H1 (cell line): ENCODE results near the gene UBTD2. TPM values are rescaled to one million over a fixed set of nuclear protein-coding genes. Genes with fewer than 3 reads are reported as not detected.

ENCODE experiments used
- CTCF ChIA-PET: fragments of 300-600 bp; sonication (Branson Sonifier 250); formaldehyde crosslinking; loops from one replicate; lab custom pipeline; 2021; ENCODE audit not compliant: partially characterized antibody; lab: Charles Lee
- POLR2A ChIA-PET: fragments of 300-600 bp; sonication (Branson Sonifier 250); formaldehyde crosslinking; loops from one replicate; lab custom pipeline; 2021; ENCODE audit warnings: inconsistent platforms; ENCODE audit not compliant: partially characterized antibody; lab: Charles Lee
- DNase-seq, 2 experiments: peaks; one replicate each; pipeline versions ENCODE4 v3.0.0 to v3.0.0-alpha.2; 2010 to 2022; ENCODE audit warnings: low spot score in 2 of 2, low read depth in 1 of 2, mixed read lengths in 1 of 2
- FAIRE-seq: peaks from 2 replicates; lab custom pipeline; 2011; peaks lifted over from hg19 to GRCh38; lab: Jason Lieb, UNC
- H2AFZ ChIP-seq: 2 replicates; pipeline ENCODE4 v1.8.1; 2012; ENCODE audit warnings: low read length, inconsistent platforms
- H2AK5ac ChIP-seq: 2 replicates; pipeline ENCODE4 v1.6.1; 2013; ENCODE audit warnings: low read depth, low read length
- H2BK120ac ChIP-seq: replicated peaks from 2 replicates; pipeline ENCODE3; 2013; ENCODE audit warnings: low read depth, low read length, inconsistent platforms
- H2BK12ac ChIP-seq: 2 replicates; pipeline ENCODE4 v1.6.1; 2013; ENCODE audit warnings: low read depth, low read length
- H2BK15ac ChIP-seq: 2 replicates; pipeline ENCODE4 v1.6.1; 2013; ENCODE audit warnings: low read length
- H2BK20ac ChIP-seq: 2 replicates; pipeline ENCODE4 v1.6.1; 2013; ENCODE audit warnings: low read length
- H2BK5ac ChIP-seq: 2 replicates; pipeline ENCODE4 v1.6.1; 2013; ENCODE audit warnings: low read depth, low read length
- H3K14ac ChIP-seq: 2 replicates; pipeline ENCODE4 v1.6.1; 2013; ENCODE audit warnings: inconsistent platforms; ENCODE audit not compliant: insufficient read length
- H3K18ac ChIP-seq: 2 replicates; pipeline ENCODE4 v1.6.1; 2013; ENCODE audit warnings: low read length; ENCODE audit errors: extremely low read depth
- H3K23ac ChIP-seq: 2 replicates; pipeline ENCODE4 v1.6.1; 2013; ENCODE audit warnings: inconsistent platforms; ENCODE audit not compliant: insufficient read length
- H3K23me2 ChIP-seq: 2 replicates; pipeline ENCODE4 v1.6.1; 2013; ENCODE audit warnings: low read depth, low read length
- H3K27ac ChIP-seq: 2 replicates; pipeline ENCODE4 v1.6.1; 2011; ENCODE audit warnings: low read depth, low read length, inconsistent platforms
- H3K27me3 ChIP-seq, 4 experiments: replicated peaks in 1 of 4; 1 replicate in 1 of 4; 2 replicates in 3 of 4; pipeline versions ENCODE4 v1.6.1 to v1.8.1; 2011 to 2013; ENCODE audit warnings: low read length in 3 of 4, mild to moderate bottlenecking in 3 of 4, inconsistent platforms in 2 of 4, mixed read lengths in 2 of 4, moderate library complexity in 1 of 4; ENCODE audit not compliant: control insufficient read depth in 3 of 4, insufficient read depth in 3 of 4; ENCODE audit errors: extremely low read depth in 1 of 4
- H3K36me3 ChIP-seq, 4 experiments: 2 replicates each; pipeline versions ENCODE4 v1.6.1 to v1.8.1; 2011 to 2013; ENCODE audit warnings: mild to moderate bottlenecking in 4 of 4, low read length in 3 of 4, moderate library complexity in 2 of 4, control low read depth in 1 of 4, inconsistent platforms in 1 of 4; ENCODE audit not compliant: insufficient read depth in 4 of 4, control insufficient read depth in 2 of 4
- H3K4ac ChIP-seq: replicated peaks from 2 replicates; pipeline ENCODE3; 2013; ENCODE audit warnings: low read length, low read depth, mixed read lengths, inconsistent platforms; ENCODE audit not compliant: insufficient read length
- H3K4me1 ChIP-seq, 4 experiments: replicated peaks in 1 of 4; 1 replicate in 1 of 4; 2 replicates in 3 of 4; pipeline versions ENCODE4 v1.6.1 to v1.8.1; 2011 to 2013; ENCODE audit warnings: low read length in 3 of 4, inconsistent platforms in 2 of 4, mixed read lengths in 1 of 4; ENCODE audit not compliant: insufficient read depth in 4 of 4, control insufficient read depth in 3 of 4
- H3K4me2 ChIP-seq, 2 experiments: 2 replicates each; pipeline versions ENCODE4 v1.6.1 to v1.8.1; 2011 to 2013; ENCODE audit warnings: low read depth in 2 of 2, low read length in 2 of 2, control low read depth in 1 of 2, inconsistent platforms in 1 of 2, mild to moderate bottlenecking in 1 of 2; ENCODE audit not compliant: insufficient read depth in 1 of 2
- H3K4me3 ChIP-seq, 4 experiments: fragments of 200-600, 300-600 bp in 1 of 4; sonication (generic), shearing (Covaris generic), sonication (Bioruptor Twin) in 1 of 4; 2 replicates each; pipeline versions ENCODE4 v1.5.1 to v1.8.1; 2011 to 2016; ENCODE audit warnings: low read length in 4 of 4, low read depth in 3 of 4, control low read depth in 2 of 4, inconsistent platforms in 2 of 4, mild to moderate bottlenecking in 2 of 4, mixed read lengths in 1 of 4, moderate library complexity in 1 of 4; ENCODE audit not compliant: insufficient read depth in 2 of 4; ENCODE audit errors: extremely low read depth in 1 of 4
- H3K56ac ChIP-seq: replicated peaks from 2 replicates; pipeline ENCODE3; 2013; ENCODE audit warnings: low read depth, mild to moderate bottlenecking, mixed read lengths, low read length, inconsistent platforms; ENCODE audit not compliant: insufficient read length
- H3K79me1 ChIP-seq: 2 replicates; pipeline ENCODE4 v1.6.1; 2013; ENCODE audit warnings: low read depth, low read length, control low read depth
- H3K79me2 ChIP-seq, 2 experiments: 2 replicates each; pipeline versions ENCODE4 v1.6.1 to v1.8.1; 2012 to 2013; ENCODE audit warnings: low read length in 2 of 2, mild to moderate bottlenecking in 2 of 2, inconsistent platforms in 1 of 2; ENCODE audit not compliant: insufficient read depth in 2 of 2, control insufficient read depth in 1 of 2
- H3K9ac ChIP-seq, 4 experiments: replicated peaks in 1 of 4; 1 replicate in 1 of 4; 2 replicates in 3 of 4; pipeline versions ENCODE4 v1.6.1 to v1.8.1; 2011 to 2013; ENCODE audit warnings: low read depth in 3 of 4, low read length in 3 of 4, control low read depth in 2 of 4, mild to moderate bottlenecking in 2 of 4, moderate library complexity in 2 of 4, inconsistent platforms in 1 of 4; ENCODE audit errors: extremely low read depth in 1 of 4
- H3K9me3 ChIP-seq, 2 experiments: 2 replicates each; pipeline versions ENCODE4 v1.6.1 to v1.8.1; 2012 to 2013; ENCODE audit warnings: mild to moderate bottlenecking in 2 of 2, moderate library complexity in 2 of 2, control low read depth in 1 of 2, inconsistent platforms in 1 of 2, low read depth in 1 of 2, low read length in 1 of 2, mixed read lengths in 1 of 2; ENCODE audit not compliant: insufficient read depth in 2 of 2
- H4K20me1 ChIP-seq, 2 experiments: replicated peaks in 1 of 2; 2 replicates each; pipeline versions ENCODE3 to v1.8.1; 2011 to 2013; ENCODE audit warnings: inconsistent platforms in 2 of 2, low read length in 2 of 2, mild to moderate bottlenecking in 1 of 2; ENCODE audit not compliant: insufficient read depth in 2 of 2, control insufficient read depth in 1 of 2
- H4K5ac ChIP-seq: 2 replicates; pipeline ENCODE4 v1.6.1; 2013; ENCODE audit warnings: low read length, low read depth, mixed read lengths, inconsistent platforms; ENCODE audit not compliant: insufficient read length
- H4K8ac ChIP-seq: 2 replicates; pipeline ENCODE4 v1.8.0; 2013; ENCODE audit warnings: mild to moderate bottlenecking, moderate library complexity, low read length, inconsistent platforms; ENCODE audit not compliant: insufficient read depth; ENCODE audit errors: extremely low read depth
- H4K91ac ChIP-seq: replicated peaks from 2 replicates; pipeline ENCODE3; 2013; ENCODE audit warnings: low read length, mixed read lengths, inconsistent platforms; ENCODE audit not compliant: insufficient read length
- CHD2 ChIP-seq: IDR thresholded peaks from 2 replicates; pipeline ENCODE4 v1.6.1; 2012; ENCODE audit warnings: low read length, improper control_type of control experiment
- SAP30 ChIP-seq: fragments of 300-600 bp; sonication (generic); IDR thresholded peaks from 2 replicates; pipeline ENCODE4 v1.7.1; 2012; ENCODE audit warnings: low read length, moderate library complexity, mild to moderate bottlenecking, inconsistent platforms; ENCODE audit not compliant: insufficient read depth, insufficient replicate concordance
- WGBS, 2 experiments: shearing (Covaris generic) in 1 of 2; methylation state at CpG; one replicate each; pipeline versions ENCODE4 v1.1.6 to v1.1.7; 2013 to 2015; ENCODE audit warnings: low lambda C conversion rate in 2 of 2, mixed read lengths in 2 of 2, inconsistent platforms in 1 of 2, low coverage in 1 of 2, missing lambda C conversion rate in 1 of 2; ENCODE audit not compliant: insufficient replicate concordance in 2 of 2, insufficient coverage in 1 of 2, insufficient read length in 1 of 2; ENCODE audit errors: extremely low coverage in 1 of 2, missing lambda C conversion rate in 1 of 2; 5-methylcytosine and 5-hydroxymethylcytosine counted together
- polyA plus RNA-seq, 7 experiments: library from polyadenylated mRNA; depleted of rRNA in 3 of 7; stranded (reverse) in 5 of 7; unstranded in 2 of 7; fragments of >200 nt in 5 of 7; fragments of 200-250 nt in 2 of 7; gene quantifications; 1 replicate in 5 of 7; 2 replicates in 1 of 7; 4 replicates in 1 of 7; pipeline versions ENCODE4 v1.2.1 to v1.2.3, GENCODE V29; 2011 to 2013; ENCODE audit warnings: missing spikeins in 2 of 7, mixed read lengths in 2 of 7
- total RNA-seq: library from RNA; stranded (reverse); fragmentation: NEBNext Ultra II Directional; extraction: Animal tissue kit (Norgen Biotek cat#: 25700); gene quantifications from 2 replicates; pipeline ENCODE4 v1.2.1, GENCODE V29; 2021

Gene UBTD2
- total and polyA plus RNA-seq, 2 of the 8 experiments (the other 6 are each of a cell fraction or from before 2014, with no cell fraction given) = 14.5 to 39.2 TPM

DNA sequence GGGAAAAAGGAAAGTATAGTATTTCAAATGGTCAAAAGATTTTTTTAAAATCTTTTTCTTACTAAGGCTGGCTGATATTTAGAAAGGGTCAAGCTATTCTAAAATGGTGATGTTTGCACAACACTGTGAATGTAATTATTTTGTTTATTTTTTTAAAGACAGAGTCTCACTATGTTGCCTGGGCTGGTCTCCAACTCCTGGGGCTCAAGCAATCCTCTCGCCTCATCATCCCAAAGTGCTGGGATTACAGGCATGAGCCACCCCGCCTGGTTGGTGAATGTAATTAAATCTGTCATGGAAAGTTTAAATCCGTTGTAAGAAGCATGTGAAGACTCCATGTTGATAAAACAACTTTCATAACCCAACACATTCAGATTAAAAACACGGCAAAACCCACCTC lies 2.6 kb downstream of the UBTD2 start:
- ChIA-PET CTCF (interaction anchor here (0.8 to 1.3 kb wide), 3 partner anchors 10 to 18 kb away, joined by 3 read pairs; no protein-coding TSS in a partner anchor), POLR2A (interaction anchor here (1.2 to 1.4 kb wide), 2 partner anchors 94 to 176 kb away, joined by 5 to 7 read pairs; no protein-coding TSS in a partner anchor)
- no peak overlapping the region for H2BK120ac ChIP-seq
- WGBS, 2 experiments = 77 to 100% methylated on average over 1 to 4 of the region's 4 CpGs
- H3K9ac ChIP-seq = no peak overlapping the region
- H4K20me1 ChIP-seq = peaks cover 8 to 20% of the 10 kb centered on the region in 2 experiments
- no peak overlapping the region for H2AFZ ChIP-seq
- H2AK5ac ChIP-seq = no peak overlapping the region
- H3K18ac ChIP-seq = no peak overlapping the region
- no peak overlapping the region for H4K91ac ChIP-seq
- H3K14ac ChIP-seq = no peak overlapping the region
- H2BK20ac ChIP-seq = no peak overlapping the region
- no peaks in the 10 kb centered on the region for H3K9me3 ChIP-seq
- no peak for DNase-seq
- H3K56ac ChIP-seq = no peak overlapping the region
- H2BK12ac ChIP-seq = no peak overlapping the region
- H3K27me3 ChIP-seq = no peaks in the 10 kb centered on the region
- H3K23ac ChIP-seq = no peak overlapping the region
- no peak overlapping the region for H4K8ac ChIP-seq
- no peaks in the 10 kb centered on the region for H3K23me2 ChIP-seq
- no peak for TF ChIP-seq SAP30
- TF ChIP-seq CHD2 = no peak
- peaks cover 2% of the 10 kb centered on the region; the same call in 1 of the 2 replicates for H3K79me1 ChIP-seq
- no peak for FAIRE-seq
- no peak overlapping the region for H2BK15ac ChIP-seq
- no peak overlapping the region for H3K4ac ChIP-seq
- H2BK5ac ChIP-seq = no peak overlapping the region
- no peak overlapping the region for H4K5ac ChIP-seq
- peak overlapping the region in 1 of 4 experiments; percentile 90; a peak in 2 of 8 replicates for H3K4me3 ChIP-seq
- H3K4me1 ChIP-seq = peaks cover 0 to 10% (median 0%) of the 10 kb centered on the region in 4 experiments; a peak in 3 of 7 replicates
- H3K79me2 ChIP-seq = peaks cover 41 to 71% of the 10 kb centered on the region in 2 experiments
- H3K36me3 ChIP-seq = no peaks in the 10 kb centered on the region
- peak overlapping the region; percentile 75 to 80 for H3K4me2 ChIP-seq
- H3K27ac ChIP-seq = no peak overlapping the region
